H1 (cell line): Measurements from ENCODE around the gene SVIP. TPM values are rescaled to one million over a fixed set of nuclear protein-coding genes. Genes with fewer than 3 reads are reported as not detected.

ENCODE experiments used
- CBX8 ChIP-seq: fragments of 300-800, 300-1000 bp; sonication (generic); IDR thresholded peaks from 2 replicates; pipeline ENCODE4 v1.7.1; 2016; ENCODE audit warnings: low read depth, low read length, borderline replicate concordance
- CHD7 ChIP-seq: fragments of 300-600 bp; sonication (generic); IDR thresholded peaks from 2 replicates; pipeline ENCODE4 v1.7.1; 2012; ENCODE audit warnings: low read length, moderate library complexity, mild to moderate bottlenecking, inconsistent platforms; ENCODE audit not compliant: insufficient replicate concordance
- SIX5 ChIP-seq: IDR thresholded peaks from 2 replicates; pipeline ENCODE4 v1.6.1; 2011; ENCODE audit warnings: mild to moderate bottlenecking, low read depth, low read length
- polyA plus RNA-seq, 7 experiments: library from polyadenylated mRNA; depleted of rRNA in 3 of 7; stranded (reverse) in 5 of 7; unstranded in 2 of 7; fragments of >200 nt in 5 of 7; fragments of 200-250 nt in 2 of 7; gene quantifications; 1 replicate in 5 of 7; 2 replicates in 1 of 7; 4 replicates in 1 of 7; pipeline versions ENCODE4 v1.2.1 to v1.2.3, GENCODE V29; 2011 to 2013; ENCODE audit warnings: missing spikeins in 2 of 7, mixed read lengths in 2 of 7
- total RNA-seq: library from RNA; stranded (reverse); fragmentation: NEBNext Ultra II Directional; extraction: Animal tissue kit (Norgen Biotek cat#: 25700); gene quantifications from 2 replicates; pipeline ENCODE4 v1.2.1, GENCODE V29; 2021

The SVIP gene
- total and polyA plus RNA-seq, 2 of the 8 experiments (the other 6 are each of a cell fraction or from before 2014, with no cell fraction given) = 1.2 to 11.4 TPM

- TF ChIP-seq CHD7 (no peak), CBX8 (no peak), SIX5 (no peak)
Observed at GRCh38 chr11:22822203-22822602, 7.4 kb downstream of the SVIP start (continued).
